Skeletal muscle tissue (tissue), 4 donors: ENCODE results near the gene PALM. TPM values are rescaled to one million over a fixed set of nuclear protein-coding genes. Genes with fewer than 3 reads are reported as not detected.

Experiments
- H3K27ac ChIP-seq: one replicate; pipeline ENCODE4 v1.7.0; 2013; ENCODE audit warnings: mild to moderate bottlenecking, low read depth, low read length, inconsistent platforms
- H3K27me3 ChIP-seq, 3 donors: one replicate each; pipeline ENCODE4 v1.7.0; 2013; ENCODE audit warnings: low read length in 3 of 3; ENCODE audit not compliant: control insufficient read depth in 3 of 3, insufficient read depth in 3 of 3
- H3K36me3 ChIP-seq, 3 donors: one replicate each; pipeline ENCODE4 v1.7.0; 2013; ENCODE audit warnings: low read length in 3 of 3; ENCODE audit not compliant: control insufficient read depth in 3 of 3, insufficient read depth in 3 of 3
- H3K4me1 ChIP-seq, 3 donors: one replicate each; pipeline ENCODE4 v1.7.0; 2013; ENCODE audit warnings: low read length in 3 of 3, mild to moderate bottlenecking in 3 of 3; ENCODE audit not compliant: control insufficient read depth in 3 of 3, insufficient read depth in 3 of 3
- H3K4me3 ChIP-seq, 3 donors: one replicate each; pipeline ENCODE4 v1.7.0; 2013; ENCODE audit warnings: low read length in 3 of 3
- H3K9ac ChIP-seq, 3 donors: one replicate each; pipeline ENCODE4 v1.7.0; 2013; ENCODE audit warnings: low read length in 3 of 3, mild to moderate bottlenecking in 3 of 3, moderate library complexity in 2 of 3, low read depth in 1 of 3
- H3K9me3 ChIP-seq, 3 donors: one replicate each; pipeline ENCODE4 v1.7.0; 2013; ENCODE audit warnings: low read length in 3 of 3; ENCODE audit not compliant: control insufficient read depth in 3 of 3
- total RNA-seq: library from RNA; depleted of rRNA; stranded (reverse); fragments of >200 nt; gene quantifications from one replicate; pipeline ENCODE4 v1.2.3, GENCODE V29; 2014
- donor health status: Osteomylitis.

The PALM gene
- total RNA-seq, 1 donor from 2014 or later, result 13.0 TPM

GRCh38 chr19:796692-797527 lies 88.2 kb downstream of the PALM start, which contains the start of gene PTBP1:
PTBP1 (plus strand) TSS chr19:797452; CDS start chr19:797498, 46 bp downstream.
- Histone ChIP-seq H3K4me1 (peaks cover 49 to 56% (median 54%) of the 10 kb centered on the region in 3 donors), H3K36me3 (peaks cover 6 to 9% (median 6%) of the 10 kb centered on the region in 3 donors), H3K9me3 (no peaks in the 10 kb centered on the region), H3K27me3 (no peaks in the 10 kb centered on the region), H3K9ac (peak within 1 kb of the TSS; percentile 88 to 94 (median 91)), H3K4me3 (peak within 1 kb of the TSS; percentile 87 to 93 (median 90)), H3K27ac (peak within 1 kb of the TSS; percentile 78)

Other genes with a start within 250 kb of the PALM start
- gene SHC2, start 247.9 kb upstream of the PALM start, total RNA-seq, result 7.8 TPM
- gene MADCAM1, start 212.4 kb upstream of the PALM start, total RNA-seq, result 2.6 TPM
- gene TPGS1, start 201.4 kb upstream of the PALM start, total RNA-seq, result 24.5 TPM
- 73.1 TPM for gene CDC34, start 177.2 kb upstream of the PALM start, total RNA-seq
- gene GZMM, start 164.9 kb upstream of the PALM start, total RNA-seq, result not detected
- 144 TPM for gene BSG, start 136.3 kb upstream of the PALM start, total RNA-seq
- gene HCN2, start 119.1 kb upstream of the PALM start, total RNA-seq, result not detected
- gene POLRMT, start 75.4 kb upstream of the PALM start, total RNA-seq, result 17.7 TPM
- gene FGF22, start 69.1 kb upstream of the PALM start, total RNA-seq, result not detected
- gene RNF126, start 45.7 kb upstream of the PALM start, total RNA-seq, result 12.0 TPM
- gene FSTL3, start 32.5 kb upstream of the PALM start, total RNA-seq, result 7.3 TPM
- gene PRSS57, start 13.5 kb upstream of the PALM start, total RNA-seq, result not detected
- not detected for gene MISP, start 42.2 kb downstream of the PALM start, total RNA-seq
- 50.1 TPM for gene PTBP1, start 88.5 kb downstream of the PALM start, total RNA-seq
- gene PLPPR3, start 113.0 kb downstream of the PALM start, total RNA-seq, result 0.52 TPM
- gene AZU1, start 118.9 kb downstream of the PALM start, total RNA-seq, result 2.6 TPM
- 4.7 TPM for gene PRTN3, start 132.1 kb downstream of the PALM start, total RNA-seq
- 0.52 TPM for gene ELANE, start 143.4 kb downstream of the PALM start, total RNA-seq
- 33.4 TPM for gene CFD, start 150.7 kb downstream of the PALM start, total RNA-seq
- 18.3 TPM for gene MED16, start 184.3 kb downstream of the PALM start, total RNA-seq
- not detected for gene RNU6-9, start 184.5 kb downstream of the PALM start, total RNA-seq
- 30.8 TPM for gene R3HDM4, start 204.3 kb downstream of the PALM start, total RNA-seq
- not detected for gene KISS1R, start 208.4 kb downstream of the PALM start, total RNA-seq
- gene ARID3A, start 217.1 kb downstream of the PALM start, total RNA-seq, result 2.6 TPM